NCI-H460 (cell line): ENCODE data around the gene TDRD7. TPM values are rescaled to one million over a fixed set of nuclear protein-coding genes. Genes with fewer than 3 reads are reported as not detected.
A peak's percentile ranks its signal among the peaks of the same experiment; 100 is the strongest.

ENCODE experiments used
- DNase-seq: peaks from one replicate; pipeline ENCODE4 v3.0.0-alpha.2; 2016; ENCODE audit warnings: low read depth; ENCODE audit errors: extremely low read depth
- small RNA-seq, 2 experiments: library from RNA; depleted of rRNA; stranded (forward); fragments of <200 nt; gene quantifications; one replicate each; pipeline ENCODE3, GENCODE V24; 2014
- total RNA-seq: library from RNA; depleted of rRNA; stranded (reverse); fragments of >200 nt; shearing (Covaris generic); gene quantifications from 2 replicates; pipeline ENCODE4 v1.2.3, GENCODE V29; 2014; rRNA removed

Gene TDRD7
- total RNA-seq, 1 experiment from 2014 or later, result 8.4 TPM

DNA sequence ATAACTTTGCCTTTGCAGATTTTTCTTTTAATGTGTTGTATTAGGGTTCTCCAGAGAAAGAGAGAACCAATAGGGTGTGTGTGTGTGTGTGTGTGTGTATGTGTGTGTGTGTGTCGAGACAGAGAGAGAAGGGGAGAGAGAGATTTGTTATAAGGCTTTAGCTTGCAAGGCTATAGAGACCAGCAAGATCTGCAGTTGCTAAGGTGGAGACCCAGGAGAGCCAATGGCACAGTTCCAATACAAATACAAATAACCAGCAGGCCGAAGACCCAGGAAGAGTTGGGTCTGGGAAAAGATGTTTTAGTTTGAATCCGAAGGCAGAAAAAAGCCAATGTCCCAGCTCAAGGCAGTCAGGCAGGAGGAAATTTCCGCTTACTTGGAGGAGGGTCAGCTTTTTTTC, 112.5 kb downstream of the TDRD7 start:
- DNase-seq, result no peak

DNA sequence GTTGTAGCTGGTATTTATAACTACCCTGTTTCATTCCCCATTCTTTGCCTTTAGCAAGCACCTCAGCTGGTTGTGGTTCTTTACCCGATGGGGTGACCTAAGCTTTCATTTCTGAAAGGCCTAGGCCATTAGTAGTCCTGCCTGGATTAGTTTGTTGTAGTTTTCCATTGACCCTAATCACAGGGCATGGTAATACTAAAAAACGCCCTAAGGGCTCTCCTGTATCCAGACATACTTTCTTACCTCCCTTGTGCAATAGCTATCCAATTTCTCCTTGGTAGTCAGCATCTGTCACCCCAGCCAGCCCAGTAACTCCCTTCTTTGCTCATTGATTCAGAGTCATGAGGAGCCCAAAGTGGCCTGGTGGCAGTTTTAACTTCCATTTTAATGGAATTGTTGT, 113.6 kb downstream of the TDRD7 start:
- no peak for DNase-seq

DNA sequence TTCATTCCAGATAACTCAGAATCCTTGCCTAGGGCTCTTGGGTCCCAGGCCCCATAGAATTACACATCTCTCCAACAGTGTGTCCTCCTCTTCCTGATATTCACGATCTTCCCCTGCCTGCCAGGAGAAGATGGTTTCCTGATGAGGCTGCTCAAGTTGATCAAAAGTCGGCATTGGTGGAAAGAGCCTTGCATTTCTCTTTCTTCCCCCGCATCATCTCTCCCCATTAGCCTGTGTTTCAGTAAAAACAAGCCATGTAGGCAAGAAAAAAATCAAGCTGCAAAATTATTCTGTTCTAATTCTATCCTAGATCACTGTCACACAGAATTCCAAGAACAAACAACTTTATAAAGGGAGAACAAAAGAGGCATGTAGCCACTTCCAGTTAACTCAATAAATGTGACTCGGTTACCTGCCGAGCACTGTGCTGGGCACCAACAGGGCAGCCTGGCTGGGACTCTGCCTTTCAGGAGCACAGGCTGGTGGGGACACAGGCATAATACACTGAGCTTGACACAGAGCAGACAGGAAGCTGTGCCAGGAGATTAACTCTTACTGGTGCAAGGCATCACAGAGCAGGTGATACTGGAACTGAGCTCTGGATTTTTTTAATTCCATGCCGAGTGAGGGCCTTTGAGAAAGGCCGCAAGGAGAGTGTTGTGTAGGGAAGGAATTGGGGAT, 115.1 kb downstream of the TDRD7 start:
- DNase-seq, result no peak

DNA sequence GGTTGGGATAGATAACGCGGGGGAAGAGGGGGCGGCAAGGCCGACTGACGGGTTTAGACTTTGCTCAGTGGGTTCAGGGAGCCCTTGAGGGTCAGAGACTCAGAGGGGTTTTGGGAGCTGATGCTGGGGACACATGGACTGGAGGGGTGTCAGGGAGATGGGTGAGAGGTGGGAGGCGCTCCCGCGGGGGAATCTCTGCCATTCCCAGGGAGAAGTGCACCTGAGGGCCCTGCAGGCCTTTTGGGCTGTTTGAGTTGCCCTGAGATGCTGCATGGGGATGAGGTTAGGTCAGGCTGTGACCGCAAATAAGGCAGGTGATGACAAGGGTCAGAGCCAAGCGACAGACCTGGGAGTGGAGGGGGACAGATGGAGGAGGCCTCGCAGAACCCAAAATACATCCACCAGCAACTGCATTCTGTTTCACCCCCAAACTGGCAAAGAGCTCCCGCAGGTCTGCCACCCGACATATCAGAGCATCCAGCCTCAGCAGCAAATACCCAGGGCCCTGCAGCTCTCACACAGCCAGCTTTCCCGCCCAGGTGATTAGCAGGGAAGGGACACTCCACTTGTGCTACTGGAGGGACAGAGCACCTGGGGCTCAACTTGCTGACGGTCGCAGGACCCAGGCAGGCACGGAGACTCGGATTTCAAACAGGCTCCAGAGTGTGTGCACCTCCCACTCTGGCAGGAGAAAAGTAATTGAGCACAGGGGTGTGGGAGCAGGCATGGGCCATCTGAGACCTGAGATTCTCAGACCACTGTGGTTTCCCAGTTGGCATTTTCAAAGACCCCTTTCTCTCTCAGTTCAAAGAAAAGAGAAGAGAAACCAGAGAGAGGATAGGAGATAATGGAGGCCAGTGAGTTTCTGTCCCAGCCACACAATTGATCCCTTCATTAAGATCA, 116.0 kb downstream of the TDRD7 start:
- DNase-seq, result no peak

DNA sequence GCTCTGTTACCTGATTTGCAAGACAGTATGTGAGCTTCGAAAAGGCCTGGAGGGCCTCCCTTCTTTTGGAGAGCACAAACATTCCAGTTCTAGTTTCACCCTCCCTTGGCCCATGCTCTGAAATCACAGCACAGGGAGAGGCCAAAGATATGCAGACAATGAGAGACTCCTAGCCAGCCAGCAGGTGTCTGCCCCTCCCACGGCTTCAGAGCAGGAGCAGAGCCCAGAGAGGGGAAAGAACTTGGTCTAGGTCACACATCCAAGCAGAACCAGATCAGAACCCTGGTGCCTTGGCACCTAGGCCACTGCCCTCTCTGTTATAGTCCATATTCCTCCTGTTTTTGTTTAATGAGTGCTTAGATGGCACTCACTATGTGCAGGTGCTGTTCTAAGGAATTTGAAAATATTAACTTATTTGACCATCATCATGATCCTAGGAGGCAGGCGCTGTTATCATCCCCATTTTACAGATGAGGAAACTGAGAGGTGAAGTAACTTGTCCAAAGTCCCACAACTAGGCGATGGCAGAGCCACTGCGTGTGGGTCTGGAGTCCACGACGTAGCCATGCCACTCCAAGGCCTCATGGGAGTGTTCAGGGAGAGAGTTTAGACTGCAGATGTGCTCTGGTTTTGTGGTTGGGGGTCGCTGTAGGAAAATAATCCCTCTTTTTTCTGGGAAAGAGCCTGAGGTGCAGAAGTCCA, 116.8 kb downstream of the TDRD7 start:
- peak; percentile 12 for DNase-seq

- DNase-seq, result peak; percentile 91
Observed at GRCh38 chr9:97529363-97530076, 117.6 kb downstream of the TDRD7 start.

GRCh38 chr9:97531888-97532376, 120.0 kb downstream of the TDRD7 start:
- DNase-seq, result no peak

DNA sequence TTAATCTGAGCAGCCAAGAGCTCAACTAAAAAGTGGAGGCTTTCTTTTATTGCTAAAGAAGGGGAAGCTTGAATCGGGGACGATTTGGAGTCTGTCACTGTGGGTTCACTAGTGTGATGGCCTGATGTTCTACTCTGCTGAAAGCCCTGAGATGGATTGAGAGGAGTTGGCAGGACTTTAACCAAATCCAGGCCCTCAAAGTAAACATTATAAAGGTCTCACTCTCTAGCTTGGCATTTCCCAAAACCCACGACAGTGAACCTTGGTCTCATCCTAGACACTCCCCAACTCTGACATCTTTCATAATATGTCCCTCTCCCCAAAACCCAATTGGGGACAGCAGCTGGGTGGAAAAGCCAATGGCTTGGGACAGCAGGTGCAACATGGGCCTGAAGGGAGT, 122.3 kb downstream of the TDRD7 start:
- no peak for DNase-seq

- no peak for DNase-seq
Observed at GRCh38 chr9:97534961-97535594, 123.2 kb downstream of the TDRD7 start.

- no peak for DNase-seq
Observed at GRCh38 chr9:97535771-97536170, 123.9 kb downstream of the TDRD7 start.

- DNase-seq, result no peak
Observed at GRCh38 chr9:97536480-97536879, 124.6 kb downstream of the TDRD7 start.

- DNase-seq, result no peak
Observed at GRCh38 chr9:97543561-97543960, 131.7 kb downstream of the TDRD7 start.

DNA sequence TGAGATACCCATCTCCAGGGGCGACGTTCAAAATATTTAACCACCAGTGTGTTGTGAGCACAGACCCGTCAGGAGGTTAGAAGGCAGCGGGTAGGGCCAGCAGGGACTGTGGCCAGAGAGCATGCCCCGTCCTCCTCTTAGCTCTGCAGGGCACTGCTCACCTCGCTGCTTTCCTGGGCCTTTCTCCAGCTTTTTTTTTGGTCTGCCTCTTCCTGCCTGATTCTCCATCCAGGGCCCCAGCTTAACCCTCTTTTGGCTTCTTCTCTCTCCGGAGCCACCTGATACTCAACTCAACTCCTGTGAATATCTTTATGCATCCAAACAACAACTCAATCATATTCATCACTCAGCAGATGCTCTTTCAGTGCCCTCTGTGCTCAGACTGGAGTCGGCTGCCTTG, 133.6 kb downstream of the TDRD7 start:
- no peak for DNase-seq

Small RNA genes lying within 50 kb of the gene (small RNA-seq; reads per million reads assigned to genes)
- gene MIR1302-8, result 0 reads per million in 2 experiments

Other genes with a start within 250 kb of the TDRD7 start
- 0.32 and 1.9 TPM in 2 replicates for gene CCDC180, start 104.4 kb upstream of the TDRD7 start, total RNA-seq
- 1.9 and 2.2 TPM in 2 replicates for gene TMOD1, start 89.6 kb downstream of the TDRD7 start, total RNA-seq
- gene TSTD2, start 221.3 kb downstream of the TDRD7 start, total RNA-seq, result 24.2 and 25.0 TPM in 2 replicates
- 26.4 and 33.3 TPM in 2 replicates for gene NCBP1, start 221.7 kb downstream of the TDRD7 start, total RNA-seq